ENCODE data around the gene VSIR. TPM values are rescaled to one million over a fixed set of nuclear protein-coding genes. Genes with fewer than 3 reads are reported as not detected.

Gene VSIR
- total RNA-seq, 2 experiments from 2014 or later = 78.2 to 104 TPM

DNA sequence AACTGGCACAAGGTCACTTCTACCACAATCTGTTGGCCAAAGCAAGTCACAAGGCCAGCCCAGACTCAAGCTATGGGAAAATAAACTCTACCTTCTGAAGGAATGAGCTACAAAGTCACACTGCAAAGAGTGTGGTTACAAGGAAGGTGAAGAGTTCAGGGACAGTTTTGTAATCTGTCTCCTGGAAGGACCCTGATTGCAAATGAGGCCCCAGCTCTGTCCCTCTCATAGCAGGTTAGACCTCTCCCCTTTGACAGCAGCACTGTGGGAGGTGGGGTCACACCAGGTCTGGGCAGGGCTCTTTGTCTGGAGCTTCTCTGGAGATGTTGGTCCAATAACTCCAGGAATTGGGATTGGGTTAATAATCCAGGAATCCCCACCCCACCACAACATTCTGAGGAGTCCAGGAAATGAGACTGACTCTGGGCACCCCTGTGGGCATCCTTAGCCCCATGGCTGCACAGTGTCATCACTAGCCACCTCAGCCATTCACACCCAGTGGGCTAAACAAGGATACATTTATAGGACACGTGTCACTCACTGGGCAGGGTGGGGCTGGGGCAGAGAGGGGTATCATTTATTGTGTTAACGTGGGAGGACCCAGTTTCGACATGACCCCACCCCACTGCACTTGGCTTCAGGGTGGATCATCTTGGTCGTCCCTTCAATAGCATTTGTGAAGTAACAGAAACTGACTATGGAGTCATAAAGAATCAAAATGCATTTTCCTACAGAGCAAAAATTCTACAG, 30.1 kb downstream of the VSIR start:
- peaks cover 20% of the 10 kb centered on the region for H3K36me3 Mint-ChIP-seq (ENCODE audit: low read depth)
- ChIA-PET CTCF (interaction anchor here (0.6 to 5.6 kb wide), 5 partner anchors 13 to 371 kb away, joined by 3 to 26 read pairs (median 5); no protein-coding TSS in a partner anchor), POLR2A (interaction anchor here (0.6 to 1.5 kb wide), 2 partner anchors 15 to 345 kb away, joined by 3 to 5 read pairs; no protein-coding TSS in a partner anchor)
- peak overlapping the region; percentile 97 for H3K27ac Mint-ChIP-seq
- peaks cover 100% of the 10 kb centered on the region for H3K4me1 Mint-ChIP-seq
- peaks cover 3% of the 10 kb centered on the region for H3K9me3 Mint-ChIP-seq (ENCODE audit: low read depth)
- DNase-seq (no peak), ATAC-seq (no peak)
- no peak overlapping the region for H3K4me3 Mint-ChIP-seq
- intact Hi-C loops (cut with DNase I, micrococcal nuclease) = no loop called here
- H3K27me3 Mint-ChIP-seq = no peaks in the 10 kb centered on the region

DNA sequence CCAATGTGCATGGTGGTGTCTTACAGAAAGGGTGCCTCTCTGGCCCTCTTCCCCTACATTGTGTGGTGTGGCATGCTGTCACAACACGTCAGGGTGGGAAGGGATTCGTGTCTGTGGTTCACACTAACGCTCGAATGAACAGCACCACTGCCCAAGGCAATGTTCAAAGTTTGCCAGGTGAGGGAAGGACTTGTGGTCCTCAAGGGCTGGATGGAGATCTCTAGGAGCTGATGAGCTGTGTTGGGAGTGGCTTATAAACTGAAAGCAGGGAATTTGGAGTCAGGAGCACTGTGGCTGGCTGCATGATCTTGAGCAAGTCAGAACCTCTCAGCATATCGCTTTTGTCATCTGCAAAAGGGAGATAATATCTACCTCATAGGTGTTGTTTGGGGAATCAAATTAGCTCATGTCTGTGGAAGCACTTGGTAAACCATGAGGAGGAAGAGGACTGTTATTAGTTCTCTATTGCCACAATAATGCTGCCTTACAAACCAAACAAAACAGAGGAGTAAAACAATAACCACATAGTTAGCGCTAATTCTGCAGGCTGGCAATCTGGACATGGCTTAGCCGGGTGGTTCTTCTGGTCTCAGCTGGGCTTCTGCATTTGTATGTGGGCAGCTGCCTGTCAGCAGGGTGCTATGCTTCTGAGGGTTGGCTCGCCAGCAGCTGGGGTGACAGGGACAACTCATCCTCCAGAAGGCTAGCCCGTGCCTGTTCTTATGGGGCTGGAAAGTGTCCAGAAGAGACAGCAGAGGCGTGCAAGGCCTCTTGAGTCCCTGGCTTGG, 30.8 kb downstream of the VSIR start:
- DNase-seq (no peak), ATAC-seq (no peak)
- no peaks in the 10 kb centered on the region for H3K27me3 Mint-ChIP-seq
- H3K4me3 Mint-ChIP-seq = no peak overlapping the region
- H3K36me3 Mint-ChIP-seq (ENCODE audit: low read depth) = peaks cover 20% of the 10 kb centered on the region
- intact Hi-C loops (cut with DNase I, micrococcal nuclease) = no loop called here
- H3K4me1 Mint-ChIP-seq = peaks cover 100% of the 10 kb centered on the region
- H3K27ac Mint-ChIP-seq = peak overlapping the region; percentile 97
- ChIA-PET CTCF (interaction anchor here (0.7 to 5.6 kb wide), 6 partner anchors 10 to 219 kb away, joined by 3 to 26 read pairs (median 4); partner anchors contain the start of gene VSIR), POLR2A (interaction anchor here (1.5 to 2.0 kb wide), 2 partner anchors 15 to 27 kb away, joined by 5 read pairs; no protein-coding TSS in a partner anchor)
- peaks cover 3% of the 10 kb centered on the region for H3K9me3 Mint-ChIP-seq (ENCODE audit: low read depth)

DNA sequence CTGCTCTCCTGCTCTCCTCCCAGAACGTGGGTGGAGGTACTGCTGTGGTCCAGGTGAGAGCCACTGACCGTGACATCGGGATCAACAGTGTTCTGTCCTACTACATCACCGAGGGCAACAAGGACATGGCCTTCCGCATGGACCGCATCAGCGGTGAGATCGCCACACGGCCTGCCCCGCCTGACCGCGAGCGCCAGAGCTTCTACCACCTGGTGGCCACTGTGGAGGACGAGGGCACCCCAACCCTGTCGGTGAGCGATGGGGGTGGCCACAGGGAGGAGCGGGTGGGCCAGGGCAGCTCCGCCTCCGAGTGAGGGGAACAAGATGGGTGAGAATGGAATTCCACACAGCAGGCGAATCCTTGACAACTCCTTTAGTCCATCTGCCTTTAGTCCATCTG, 31.6 kb downstream of the VSIR start:
- Mint-ChIP-seq H3K9me3 (ENCODE audit: low read depth) (peaks cover 3% of the 10 kb centered on the region), H3K4me3 (no peak overlapping the region), H3K36me3 (ENCODE audit: low read depth) (peaks cover 20% of the 10 kb centered on the region), H3K4me1 (peaks cover 100% of the 10 kb centered on the region), H3K27me3 (no peaks in the 10 kb centered on the region), H3K27ac (peak overlapping the region; percentile 97)
- POLR2A ChIA-PET = interaction anchor here (1.0 to 2.0 kb wide), 2 partner anchors 15 to 27 kb away, joined by 3 to 5 read pairs; no protein-coding TSS in a partner anchor
- ATAC-seq = no peak
- intact Hi-C loops (cut with DNase I, micrococcal nuclease) = no loop called here
- DNase-seq = no peak
- CTCF ChIA-PET = interaction anchor here (0.8 to 1.8 kb wide), 3 partner anchors 9 to 31 kb away, joined by 3 to 5 read pairs (median 4); partner anchors contain the start of gene VSIR

DNA sequence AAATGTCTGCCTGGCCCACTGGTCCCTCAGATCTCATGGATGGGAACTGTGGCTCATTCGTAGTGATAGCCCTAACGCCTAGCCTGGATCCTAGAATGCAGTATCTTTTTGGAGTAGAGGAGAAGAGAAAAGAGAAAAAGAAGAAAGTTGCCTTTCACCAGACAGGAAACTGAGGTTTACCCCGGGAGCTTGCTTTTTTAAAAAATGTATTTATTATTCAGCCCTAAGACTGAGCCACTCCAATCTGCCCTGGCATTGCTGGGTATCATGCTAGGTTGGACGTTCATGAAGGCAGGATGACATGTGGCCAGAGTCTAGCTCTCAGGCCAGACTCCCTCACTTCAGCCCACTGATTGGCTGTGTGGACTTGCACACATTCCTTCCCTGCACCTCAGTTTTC, 32.3 kb downstream of the VSIR start:
- Mint-ChIP-seq H3K4me1 (peaks cover 100% of the 10 kb centered on the region), H3K4me3 (no peak overlapping the region), H3K9me3 (ENCODE audit: low read depth) (peaks cover 3% of the 10 kb centered on the region), H3K36me3 (ENCODE audit: low read depth) (peaks cover 20% of the 10 kb centered on the region), H3K27ac (peak overlapping the region; percentile 97), H3K27me3 (no peaks in the 10 kb centered on the region)
- ChIA-PET POLR2A (interaction anchor here (1.0 to 2.0 kb wide), 2 partner anchors 14 to 28 kb away, joined by 3 to 5 read pairs; no protein-coding TSS in a partner anchor), CTCF (interaction anchor here (0.8 to 1.8 kb wide), 3 partner anchors 8 to 32 kb away, joined by 3 to 5 read pairs (median 4); partner anchors contain the start of gene VSIR)
- ATAC-seq (no peak), DNase-seq (no peak)
- intact Hi-C loops (cut with DNase I, micrococcal nuclease) = no loop called here

DNA sequence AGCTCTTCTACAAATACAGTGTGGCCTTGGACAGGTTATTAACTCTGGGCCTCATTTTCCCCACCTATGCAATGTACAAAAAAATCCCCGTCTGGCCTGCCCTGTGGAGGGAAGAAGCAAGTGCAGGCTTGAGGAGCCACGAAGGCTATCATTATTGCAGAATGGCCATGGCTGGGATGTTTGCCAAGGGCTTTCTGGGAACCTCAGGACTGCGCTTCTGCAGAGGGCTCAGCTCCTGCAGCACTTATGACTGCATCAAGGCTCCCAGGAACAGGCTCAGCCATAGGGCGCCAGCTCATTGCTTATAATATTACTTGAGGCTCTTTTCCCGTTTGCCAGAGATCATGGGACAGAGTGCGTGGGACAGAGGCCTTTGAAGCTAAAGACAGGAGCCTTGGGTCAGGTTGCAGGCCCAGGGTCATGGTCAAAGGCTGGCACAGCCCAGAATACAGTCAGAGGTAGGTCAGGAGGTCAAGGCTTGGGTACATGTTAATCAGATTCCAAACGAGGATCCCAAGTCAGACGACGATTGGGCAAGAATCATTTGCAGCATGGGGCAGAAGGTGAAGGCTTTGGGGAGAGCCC, 33.2 kb downstream of the VSIR start:
- H3K27ac Mint-ChIP-seq = peak overlapping the region; percentile 97
- H3K4me1 Mint-ChIP-seq = peaks cover 100% of the 10 kb centered on the region
- H3K36me3 Mint-ChIP-seq (ENCODE audit: low read depth) = peaks cover 20% of the 10 kb centered on the region
- H3K27me3 Mint-ChIP-seq = no peaks in the 10 kb centered on the region
- ChIA-PET CTCF (interaction anchor here (0.6 to 2.9 kb wide), 3 partner anchors 16 to 306 kb away, joined by 3 to 11 read pairs (median 3); no protein-coding TSS in a partner anchor), POLR2A (no interaction called here)
- DNase-seq = no peak
- ATAC-seq = no peak
- peaks cover 3% of the 10 kb centered on the region for H3K9me3 Mint-ChIP-seq (ENCODE audit: low read depth)
- no peak overlapping the region for H3K4me3 Mint-ChIP-seq
- intact Hi-C loops (cut with DNase I, micrococcal nuclease) = no loop called here

DNA sequence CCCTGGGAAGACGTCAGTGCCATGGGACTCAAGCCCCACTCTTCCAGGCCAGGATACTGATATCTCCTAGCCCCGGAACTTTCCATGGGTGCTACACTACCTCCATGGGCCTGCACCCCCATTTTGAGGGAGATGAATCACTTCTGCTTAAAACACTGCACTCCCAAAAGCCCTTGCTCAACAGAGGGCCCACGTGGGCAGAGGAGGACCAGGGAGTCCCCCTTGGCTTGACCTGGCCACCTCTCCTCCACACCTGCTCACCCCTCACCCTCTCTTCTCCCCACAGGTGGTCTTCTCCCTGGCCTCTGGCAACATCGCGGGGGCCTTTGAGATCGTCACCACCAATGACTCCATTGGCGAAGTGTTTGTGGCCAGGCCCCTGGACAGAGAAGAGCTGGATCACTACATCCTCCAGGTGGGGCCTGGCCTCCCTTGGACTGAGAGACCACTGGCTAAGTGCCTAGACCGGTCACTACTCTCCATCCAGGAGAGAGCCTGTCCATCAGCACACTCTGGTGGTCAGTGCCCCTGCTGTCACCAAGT, 33.9 kb downstream of the VSIR start:
- Mint-ChIP-seq H3K36me3 (ENCODE audit: low read depth) (peaks cover 20% of the 10 kb centered on the region), H3K4me3 (no peak overlapping the region), H3K9me3 (ENCODE audit: low read depth) (peaks cover 3% of the 10 kb centered on the region), H3K27me3 (no peaks in the 10 kb centered on the region), H3K27ac (peak overlapping the region; percentile 97), H3K4me1 (peaks cover 99% of the 10 kb centered on the region)
- ChIA-PET CTCF (interaction anchor here (0.6 to 2.9 kb wide), 3 partner anchors 16 to 306 kb away, joined by 3 to 11 read pairs (median 3); no protein-coding TSS in a partner anchor), POLR2A (no interaction called here)
- intact Hi-C loops (cut with DNase I, micrococcal nuclease) = loop anchor here in 1 of 2 experiments (10.0 kb wide), 1 partner anchor 915 kb away; no protein-coding TSS in a partner anchor
- ATAC-seq (no peak), DNase-seq (no peak)

DNA sequence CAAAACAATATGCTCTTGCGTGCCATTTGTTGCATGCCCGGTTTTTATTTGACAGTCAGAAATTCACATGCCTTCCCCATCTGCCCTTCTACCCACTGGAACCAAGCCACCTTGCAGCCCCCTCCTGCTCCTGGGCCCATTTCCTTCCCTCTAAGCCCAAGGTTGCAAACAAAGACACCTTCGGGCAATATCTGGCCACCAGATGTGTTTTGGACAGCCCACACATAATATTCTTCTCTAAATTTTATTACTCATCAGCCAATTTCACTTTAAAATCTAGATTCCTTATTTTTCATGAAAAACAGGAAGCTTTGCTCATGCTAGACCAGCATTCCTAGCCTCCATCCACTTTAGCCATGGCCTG, 35.5 kb downstream of the VSIR start:
- peaks cover 6% of the 10 kb centered on the region for H3K9me3 Mint-ChIP-seq (ENCODE audit: low read depth)
- intact Hi-C loops (cut with DNase I, micrococcal nuclease) = loop anchor here in 1 of 2 experiments (1.0 to 10.0 kb wide), 2 partner anchors 31 to 913 kb away; no protein-coding TSS in a partner anchor
- H3K4me3 Mint-ChIP-seq = peak overlapping the region; percentile 22
- ChIA-PET CTCF (interaction anchor here (0.6 to 2.9 kb wide), 3 partner anchors 10 to 31 kb away, joined by 3 to 11 read pairs (median 5); no protein-coding TSS in a partner anchor), POLR2A (no interaction called here)
- peaks cover 22% of the 10 kb centered on the region for H3K36me3 Mint-ChIP-seq (ENCODE audit: low read depth)
- H3K27me3 Mint-ChIP-seq = no peaks in the 10 kb centered on the region
- peaks cover 95% of the 10 kb centered on the region for H3K4me1 Mint-ChIP-seq
- DNase-seq = no peak
- H3K27ac Mint-ChIP-seq = peak overlapping the region; percentile 97
- no peak for ATAC-seq

DNA sequence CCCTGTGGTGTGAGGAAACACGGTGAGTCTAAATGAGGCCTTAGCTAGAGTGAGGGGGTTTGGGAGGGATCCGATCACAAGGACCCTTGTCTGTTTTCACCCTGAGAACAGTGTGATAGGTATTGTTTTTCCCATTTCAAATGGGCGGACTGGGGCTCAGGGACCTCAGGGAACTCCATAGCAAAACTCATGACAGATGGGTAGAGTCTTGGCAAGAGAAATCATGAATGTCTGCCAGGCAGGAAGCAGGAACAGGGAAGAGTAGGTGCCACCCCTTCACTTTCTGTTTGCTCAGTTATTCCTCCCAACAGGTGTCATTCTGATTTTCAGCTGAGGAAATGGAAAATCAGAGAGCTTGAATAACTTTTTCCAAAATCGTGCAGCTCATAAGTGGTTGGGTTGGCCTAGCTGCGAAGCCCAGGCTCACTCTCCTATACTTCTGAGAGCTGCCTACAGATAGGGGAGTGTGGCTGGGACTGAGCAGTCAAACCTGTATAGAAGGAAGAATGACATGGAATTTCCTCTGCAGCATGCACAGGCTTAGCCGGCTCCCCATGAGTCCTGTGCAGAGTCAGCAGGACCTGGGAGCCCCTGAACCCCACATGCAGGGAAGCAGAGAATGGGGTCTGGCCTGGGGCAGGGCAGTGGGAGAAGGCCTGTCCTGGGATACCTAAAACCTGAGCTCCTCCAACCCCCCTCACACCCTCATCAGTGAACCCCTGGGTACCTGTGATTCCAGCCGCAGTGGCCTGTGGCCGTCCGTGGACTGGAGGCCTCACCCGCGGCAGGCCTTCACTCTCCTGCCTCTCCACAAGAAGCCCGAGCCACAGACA, 36.1 kb downstream of the VSIR start:
- DNase-seq (peak; percentile 69), ATAC-seq (peak; percentile 74)
- Mint-ChIP-seq H3K27me3 (no peaks in the 10 kb centered on the region), H3K9me3 (ENCODE audit: low read depth) (peaks cover 10% of the 10 kb centered on the region), H3K36me3 (ENCODE audit: low read depth) (peaks cover 22% of the 10 kb centered on the region), H3K4me1 (peaks cover 95% of the 10 kb centered on the region), H3K4me3 (peak overlapping the region; percentile 22), H3K27ac (peak overlapping the region; percentile 97)
- intact Hi-C loops (cut with DNase I, micrococcal nuclease) = loop anchor here in 1 of 2 experiments (1.0 to 10.0 kb wide), 2 partner anchors 32 to 912 kb away; no protein-coding TSS in a partner anchor
- POLR2A ChIA-PET = interaction anchor here (0.5 to 1.5 kb wide), 3 partner anchors 9 to 35 kb away, joined by 3 to 6 read pairs (median 3); no protein-coding TSS in a partner anchor
- CTCF ChIA-PET = interaction anchor here (0.6 to 2.9 kb wide), 5 partner anchors 8 to 31 kb away, joined by 3 to 11 read pairs (median 4); no protein-coding TSS in a partner anchor

DNA sequence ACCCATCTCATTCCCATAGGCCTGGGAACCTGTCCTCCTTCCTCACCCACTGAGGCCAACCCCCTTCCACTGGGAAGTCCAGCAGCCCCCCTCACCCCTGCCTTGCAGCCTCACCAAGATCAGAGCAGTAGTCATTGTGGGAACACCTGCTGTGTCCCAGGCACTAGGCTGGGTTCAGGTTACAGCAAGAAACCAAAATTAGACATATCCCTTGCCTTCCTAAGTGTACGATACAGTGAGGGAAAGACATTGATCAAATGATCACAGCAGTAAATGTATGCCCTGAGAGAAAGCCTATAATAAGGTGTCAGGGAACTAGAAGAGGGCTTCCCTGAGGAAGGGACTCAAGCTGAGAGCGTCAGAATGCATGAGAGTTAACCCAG, 36.8 kb downstream of the VSIR start:
- Mint-ChIP-seq H3K4me3 (peak overlapping the region; percentile 22), H3K9me3 (ENCODE audit: low read depth) (peaks cover 9% of the 10 kb centered on the region), H3K4me1 (peaks cover 95% of the 10 kb centered on the region), H3K36me3 (ENCODE audit: low read depth) (peaks cover 18% of the 10 kb centered on the region), H3K27me3 (no peaks in the 10 kb centered on the region), H3K27ac (peak overlapping the region; percentile 97)
- ChIA-PET POLR2A (interaction anchor here (0.5 to 1.5 kb wide), 2 partner anchors 9 to 11 kb away, joined by 3 to 6 read pairs; no protein-coding TSS in a partner anchor), CTCF (interaction anchor here (0.6 to 1.5 kb wide), 4 partner anchors 7 to 20 kb away, joined by 3 to 5 read pairs (median 4); no protein-coding TSS in a partner anchor)
- ATAC-seq (peak; percentile 21), DNase-seq (no peak)
- intact Hi-C loops (cut with DNase I, micrococcal nuclease) = loop anchor here (1.0 to 10.0 kb wide), 3 partner anchors 9 to 912 kb away; no protein-coding TSS in a partner anchor
